IMR-90 (cell line): ENCODE measurements around the gene MB21D2. TPM values are rescaled to one million over a fixed set of nuclear protein-coding genes. Genes with fewer than 3 reads are reported as not detected.

Source experiments
- ATAC-seq: fragments of 200-7000 bp; cut with Tn5 transposase; 2 replicates; pipeline ENCODE4 v1.9.1; 2020; ENCODE audit warnings: low read depth, mild to moderate bottlenecking, moderate library complexity
- BruUV-seq: library from RNA; stranded (reverse); fragments of 400-500 nt; replicated peaks from 2 replicates; lab custom pipeline; 2021; lab: Mats Ljungman, UMichigan
- CTCF ChIA-PET: fragments of 300-600 bp; formaldehyde crosslinking; extraction: SDS; loops from one replicate; lab custom pipeline; 2021; ENCODE audit warnings: antibody characterized with exemption; lab: Yijun Ruan, JAX
- POLR2A ChIA-PET: fragments of 300-600 bp; sonication (Branson Sonifier 250); formaldehyde crosslinking; loops from one replicate; lab custom pipeline; 2022; ENCODE audit warnings: antibody characterized with exemption; ENCODE audit not compliant: unreplicated experiment; lab: Charles Lee
- DNase-seq: peaks from one replicate; pipeline ENCODE4 v3.0.0; 2013
- H2AFZ ChIP-seq: replicated peaks from 2 replicates; pipeline ENCODE3; 2013; ENCODE audit warnings: low read length, mild to moderate bottlenecking; ENCODE audit not compliant: poor library complexity
- H2AK5ac ChIP-seq: 2 replicates; pipeline ENCODE4 v1.6.1; 2013; ENCODE audit warnings: low read depth, low read length, inconsistent platforms
- H2AK9ac ChIP-seq: replicated peaks from 2 replicates; pipeline ENCODE3; 2013; ENCODE audit warnings: mild to moderate bottlenecking, low read depth, low read length, moderate library complexity; ENCODE audit not compliant: poor library complexity
- H2BK120ac ChIP-seq: 2 replicates; pipeline ENCODE4 v1.6.1; 2013; ENCODE audit warnings: low read depth, low read length, inconsistent platforms
- H2BK15ac ChIP-seq: 3 replicates; pipeline ENCODE4 v1.6.1; 2013; ENCODE audit warnings: low read depth, low read length, inconsistent platforms
- H2BK20ac ChIP-seq: 2 replicates; pipeline ENCODE4 v1.6.1; 2013; ENCODE audit warnings: low read depth, mild to moderate bottlenecking, inconsistent platforms, low read length, moderate library complexity
- H2BK5ac ChIP-seq: 2 replicates; pipeline ENCODE4 v1.6.1; 2013; ENCODE audit warnings: mild to moderate bottlenecking, low read depth, low read length, inconsistent platforms; ENCODE audit not compliant: poor library complexity, severe bottlenecking
- H3K14ac ChIP-seq: replicated peaks from 2 replicates; pipeline ENCODE4 v1.6.1; 2013; ENCODE audit warnings: low read depth, low read length, inconsistent platforms
- H3K18ac ChIP-seq: 2 replicates; pipeline ENCODE4 v1.6.1; 2013; ENCODE audit warnings: low read depth, low read length, control low read depth
- H3K23ac ChIP-seq: 2 replicates; pipeline ENCODE4 v1.6.1; 2013; ENCODE audit warnings: low read depth, low read length, inconsistent platforms
- H3K27ac ChIP-seq: 2 replicates; pipeline ENCODE4 v1.5.1; 2013; ENCODE audit warnings: mild to moderate bottlenecking, control low read depth, low read length; ENCODE audit not compliant: insufficient read depth
- H3K27me3 ChIP-seq: 2 replicates; pipeline ENCODE4 v1.6.1; 2013; ENCODE audit warnings: low read length; ENCODE audit not compliant: control insufficient read depth, insufficient read depth
- H3K36me3 ChIP-seq: 2 replicates; pipeline ENCODE4 v1.6.1; 2013; ENCODE audit warnings: low read length, mixed read lengths; ENCODE audit not compliant: control insufficient read depth, insufficient read depth
- H3K4ac ChIP-seq: 2 replicates; pipeline ENCODE4 v1.6.1; 2013; ENCODE audit warnings: low read depth, low read length, inconsistent platforms
- H3K4me1 ChIP-seq: 2 replicates; pipeline ENCODE4 v1.6.1; 2013; ENCODE audit warnings: low read length, mixed read lengths; ENCODE audit not compliant: control insufficient read depth, insufficient read depth
- H3K4me2 ChIP-seq: 2 replicates; pipeline ENCODE4 v1.6.1; 2013; ENCODE audit warnings: low read depth, mild to moderate bottlenecking, control low read depth, low read length, moderate library complexity
- H3K4me3 ChIP-seq: 2 replicates; pipeline ENCODE4 v1.5.1; 2013; ENCODE audit warnings: low read depth, mild to moderate bottlenecking, control low read depth, low read length, moderate library complexity; ENCODE audit not compliant: insufficient read depth
- H3K56ac ChIP-seq: 2 replicates; pipeline ENCODE4 v1.6.1; 2013; ENCODE audit warnings: low read length, inconsistent platforms; ENCODE audit not compliant: insufficient read depth; ENCODE audit errors: extremely low read depth
- H3K79me1 ChIP-seq, 2 experiments: 2 replicates each; pipeline ENCODE4 v1.6.1; 2013; ENCODE audit warnings: low read length in 2 of 2, inconsistent platforms in 1 of 2, low read depth in 1 of 2
- H3K9ac ChIP-seq: 2 replicates; pipeline ENCODE4 v1.6.1; 2013; ENCODE audit warnings: low read depth, low read length, control low read depth
- H3K9me1 ChIP-seq: 2 replicates; pipeline ENCODE4 v1.6.1; 2013; ENCODE audit warnings: low read length, inconsistent platforms; ENCODE audit not compliant: insufficient read depth
- H3K9me3 ChIP-seq: 2 replicates; pipeline ENCODE4 v1.6.1; 2013; ENCODE audit warnings: low read length; ENCODE audit not compliant: control insufficient read depth, insufficient read depth
- H4K20me1 ChIP-seq: 2 replicates; pipeline ENCODE4 v1.6.1; 2013; ENCODE audit warnings: low read length, inconsistent platforms; ENCODE audit not compliant: insufficient read depth
- H4K5ac ChIP-seq: 2 replicates; pipeline ENCODE4 v1.6.1; 2013; ENCODE audit warnings: mild to moderate bottlenecking, low read depth, low read length, control low read depth
- H4K8ac ChIP-seq, 2 experiments: 2 replicates each; pipeline ENCODE4 v1.6.1; 2013; ENCODE audit warnings: low read depth in 2 of 2, low read length in 2 of 2, control low read depth in 1 of 2, inconsistent platforms in 1 of 2
- H4K91ac ChIP-seq: 2 replicates; pipeline ENCODE4 v1.6.1; 2013; ENCODE audit warnings: low read depth, low read length, inconsistent platforms; ENCODE audit not compliant: insufficient read depth
- BHLHE40 ChIP-seq: fragments of 150-350 bp; IDR thresholded peaks from 2 replicates; pipeline ENCODE4 v1.6.1; 2016; ENCODE audit warnings: mild to moderate bottlenecking, low read depth, low read length
- CEBPB ChIP-seq: IDR thresholded peaks from 2 replicates; pipeline ENCODE4 v1.6.1; 2012; ENCODE audit warnings: low read depth, low read length, improper control_type of control experiment
- CHD1 ChIP-seq: IDR thresholded peaks from 2 replicates; pipeline ENCODE4 v1.6.1; 2012; ENCODE audit warnings: low read depth, low read length, improper control_type of control experiment
- FOS ChIP-seq: fragments of 150-350 bp; IDR thresholded peaks from 2 replicates; pipeline ENCODE4 v1.6.1; 2016; ENCODE audit warnings: low read depth, low read length
- MAZ ChIP-seq: IDR thresholded peaks from 2 replicates; pipeline ENCODE4 v1.6.1; 2012; ENCODE audit warnings: low read depth, mild to moderate bottlenecking, low read length, improper control_type of control experiment, moderate library complexity, borderline replicate concordance
- MXI1 ChIP-seq: IDR thresholded peaks from 2 replicates; pipeline ENCODE4 v1.6.1; 2012; ENCODE audit warnings: low read depth, mild to moderate bottlenecking, low read length, moderate library complexity, borderline replicate concordance
- NFE2L2 ChIP-seq: fragments of 150-350 bp; IDR thresholded peaks from 2 replicates; pipeline ENCODE4 v1.6.1; 2016; ENCODE audit warnings: low read depth, mild to moderate bottlenecking, low read length
- POLR2A ChIP-seq: IDR thresholded peaks from 2 replicates; pipeline ENCODE4 v1.6.1; 2012; ENCODE audit warnings: mild to moderate bottlenecking, low read depth, low read length
- RAD21 ChIP-seq: IDR thresholded peaks from 2 replicates; pipeline ENCODE4 v1.6.1; 2012; ENCODE audit warnings: low read length, improper control_type of control experiment
- RCOR1 ChIP-seq: IDR thresholded peaks from 2 replicates; pipeline ENCODE4 v1.6.1; 2012; ENCODE audit warnings: mild to moderate bottlenecking, low read length, improper control_type of control experiment; ENCODE audit not compliant: insufficient replicate concordance
- SMC3 ChIP-seq: fragments of 150-350 bp; IDR thresholded peaks from 2 replicates; pipeline ENCODE4 v1.6.1; 2016; ENCODE audit warnings: low read depth, mild to moderate bottlenecking, antibody characterized with exemption, low read length, moderate library complexity
- WGBS, 2 experiments: methylation state at CpG; one replicate each; pipeline versions ENCODE4 v1.1.5 to v1.1.7; 2013; ENCODE audit warnings: missing lambda C conversion rate in 2 of 2; ENCODE audit not compliant: insufficient read length in 1 of 2; ENCODE audit errors: extremely low coverage in 2 of 2; 5-methylcytosine and 5-hydroxymethylcytosine counted together
- dilution Hi-C: fragments of 300-500 bp; cut with HindIII; formaldehyde crosslinking; loops from one replicate; pipeline ENCODE4 v1.14.3; 2018; ENCODE audit warnings: low sequenced_read_pairs; ENCODE audit not compliant: unreplicated experiment
- in situ Hi-C: fragments of 300-500 bp; cut with MboI; formaldehyde crosslinking; loops from 3 replicates; pipeline ENCODE4 v1.14.3; 2019; ENCODE audit warnings: low sequenced_read_pairs, inconsistent platforms, mixed read lengths
- intact Hi-C: fragments of 100-400 bp; cut with micrococcal nuclease; formaldehyde crosslinking; loops from 2 replicates; pipeline ENCODE4 v1.10.0; 2022
- polyA plus RNA-seq, 3 experiments: library from polyadenylated mRNA; depleted of rRNA; stranded (reverse); fragments of >200 nt; gene quantifications; 2 replicates each; pipeline ENCODE4 v1.2.3, GENCODE V29; 2012; ENCODE audit warnings: low replicate concordance in 1 of 3
- total RNA-seq: library from RNA; depleted of rRNA; stranded (reverse); fragments of >200 nt; gene quantifications from 2 replicates; pipeline ENCODE4 v1.2.3, GENCODE V29; 2012
- TF ChIP-seq, protein P1 (sequence below): fragments of 150-350 bp; IDR thresholded peaks from 2 replicates; pipeline ENCODE4 v1.6.1; 2017; ENCODE audit warnings: mild to moderate bottlenecking, antibody characterized with exemption, low read length, low read depth
- TF ChIP-seq, protein P2 (sequence below): conservative IDR thresholded peaks from 2 replicates; pipeline ENCODE4 v1.5.1; 2012; ENCODE audit warnings: mild to moderate bottlenecking, low read depth, low read length, improper control_type of control experiment
- TF ChIP-seq, protein P3 (sequence below): fragments of 150-350 bp; IDR thresholded peaks from 2 replicates; pipeline ENCODE4 v1.6.1; 2016; ENCODE audit warnings: low read depth, mild to moderate bottlenecking, low read length, moderate library complexity, borderline replicate concordance

MB21D2 gene
- total and polyA plus RNA-seq, 2 of the 4 experiments (the other 2 are of a cell fraction) = 13.6 to 44.8 TPM

DNA sequence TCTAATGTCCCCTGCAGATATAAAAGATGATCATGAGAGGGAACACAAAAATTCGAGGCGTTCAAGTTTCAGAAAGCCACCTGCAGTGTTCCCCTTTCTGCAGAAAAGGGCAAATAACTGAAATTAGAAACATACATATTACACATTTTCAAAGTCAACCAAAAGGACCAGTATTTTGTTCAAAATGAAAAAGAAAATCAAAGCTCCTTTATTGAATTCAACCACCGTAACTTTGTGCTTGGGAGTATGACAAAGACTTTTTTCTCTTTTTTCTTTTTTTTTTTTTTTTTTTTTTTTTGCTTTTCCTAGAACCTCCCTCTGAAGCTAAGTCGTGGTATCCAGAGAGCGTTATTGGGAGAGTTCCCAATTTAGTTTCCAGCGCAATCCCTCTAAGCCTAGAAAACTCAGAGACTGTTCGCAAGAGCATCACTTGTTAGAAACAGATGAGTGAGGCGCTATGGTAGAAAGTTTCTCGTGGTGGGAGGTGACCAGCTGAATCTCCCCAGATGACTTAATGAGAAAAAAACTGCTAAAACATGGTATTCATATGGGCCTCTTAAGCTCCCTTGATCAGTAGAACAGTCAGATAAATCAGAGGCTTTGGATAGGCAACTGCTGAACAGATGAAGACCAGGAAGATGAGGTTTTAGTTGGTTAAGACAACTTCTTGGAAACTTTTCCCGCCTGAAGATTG is 77.4 kb downstream of the MB21D2 start:
- intact Hi-C loops (no loop called here), in situ Hi-C loops (no loop called here), dilution Hi-C loops (no loop called here)
- no TSS peak for BruUV-seq
- no peak overlapping the region for H4K91ac ChIP-seq
- H3K4me2 ChIP-seq = no peak overlapping the region
- no peak overlapping the region for H2AFZ ChIP-seq
- no peaks in the 10 kb centered on the region for H3K36me3 ChIP-seq
- CTCF ChIA-PET = interaction anchor here (0.8 kb wide), 1 partner anchor 201 kb away, joined by 3 read pairs; no protein-coding TSS in a partner anchor
- no peak overlapping the region for H3K23ac ChIP-seq
- no peak overlapping the region for H4K8ac ChIP-seq
- H3K27me3 ChIP-seq = no peaks in the 10 kb centered on the region
- TF ChIP-seq, protein P1, sequence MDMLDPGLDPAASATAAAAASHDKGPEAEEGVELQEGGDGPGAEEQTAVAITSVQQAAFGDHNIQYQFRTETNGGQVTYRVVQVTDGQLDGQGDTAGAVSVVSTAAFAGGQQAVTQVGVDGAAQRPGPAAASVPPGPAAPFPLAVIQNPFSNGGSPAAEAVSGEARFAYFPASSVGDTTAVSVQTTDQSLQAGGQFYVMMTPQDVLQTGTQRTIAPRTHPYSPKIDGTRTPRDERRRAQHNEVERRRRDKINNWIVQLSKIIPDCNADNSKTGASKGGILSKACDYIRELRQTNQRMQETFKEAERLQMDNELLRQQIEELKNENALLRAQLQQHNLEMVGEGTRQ = no peak
- TF ChIP-seq BHLHE40 = no peak
- TF ChIP-seq POLR2A = no peak
- TF ChIP-seq, protein P2, sequence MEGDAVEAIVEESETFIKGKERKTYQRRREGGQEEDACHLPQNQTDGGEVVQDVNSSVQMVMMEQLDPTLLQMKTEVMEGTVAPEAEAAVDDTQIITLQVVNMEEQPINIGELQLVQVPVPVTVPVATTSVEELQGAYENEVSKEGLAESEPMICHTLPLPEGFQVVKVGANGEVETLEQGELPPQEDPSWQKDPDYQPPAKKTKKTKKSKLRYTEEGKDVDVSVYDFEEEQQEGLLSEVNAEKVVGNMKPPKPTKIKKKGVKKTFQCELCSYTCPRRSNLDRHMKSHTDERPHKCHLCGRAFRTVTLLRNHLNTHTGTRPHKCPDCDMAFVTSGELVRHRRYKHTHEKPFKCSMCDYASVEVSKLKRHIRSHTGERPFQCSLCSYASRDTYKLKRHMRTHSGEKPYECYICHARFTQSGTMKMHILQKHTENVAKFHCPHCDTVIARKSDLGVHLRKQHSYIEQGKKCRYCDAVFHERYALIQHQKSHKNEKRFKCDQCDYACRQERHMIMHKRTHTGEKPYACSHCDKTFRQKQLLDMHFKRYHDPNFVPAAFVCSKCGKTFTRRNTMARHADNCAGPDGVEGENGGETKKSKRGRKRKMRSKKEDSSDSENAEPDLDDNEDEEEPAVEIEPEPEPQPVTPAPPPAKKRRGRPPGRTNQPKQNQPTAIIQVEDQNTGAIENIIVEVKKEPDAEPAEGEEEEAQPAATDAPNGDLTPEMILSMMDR = no peak
- no peak for TF ChIP-seq NFE2L2
- TF ChIP-seq RAD21 = no peak
- TF ChIP-seq CEBPB = no peak
- TF ChIP-seq, protein P3, sequence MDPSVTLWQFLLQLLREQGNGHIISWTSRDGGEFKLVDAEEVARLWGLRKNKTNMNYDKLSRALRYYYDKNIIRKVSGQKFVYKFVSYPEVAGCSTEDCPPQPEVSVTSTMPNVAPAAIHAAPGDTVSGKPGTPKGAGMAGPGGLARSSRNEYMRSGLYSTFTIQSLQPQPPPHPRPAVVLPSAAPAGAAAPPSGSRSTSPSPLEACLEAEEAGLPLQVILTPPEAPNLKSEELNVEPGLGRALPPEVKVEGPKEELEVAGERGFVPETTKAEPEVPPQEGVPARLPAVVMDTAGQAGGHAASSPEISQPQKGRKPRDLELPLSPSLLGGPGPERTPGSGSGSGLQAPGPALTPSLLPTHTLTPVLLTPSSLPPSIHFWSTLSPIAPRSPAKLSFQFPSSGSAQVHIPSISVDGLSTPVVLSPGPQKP = no peak
- TF ChIP-seq MXI1 = no peak
- TF ChIP-seq CHD1 = no peak
- TF ChIP-seq FOS = no peak
- TF ChIP-seq SMC3 = no peak
- TF ChIP-seq RCOR1 = no peak
- no peak for TF ChIP-seq MAZ
- H3K18ac ChIP-seq = no peak overlapping the region
- no peak overlapping the region for H3K4ac ChIP-seq
- no peak overlapping the region for H2BK120ac ChIP-seq
- no peak overlapping the region for H3K9ac ChIP-seq
- no peak overlapping the region for H2BK5ac ChIP-seq
- H2BK20ac ChIP-seq = no peak overlapping the region
- peaks cover 24% of the 10 kb centered on the region; the same call in 1 of the 2 replicates for H4K20me1 ChIP-seq
- POLR2A ChIA-PET = no interaction called here
- no peak overlapping the region for H3K27ac ChIP-seq
- H2AK9ac ChIP-seq = no peak overlapping the region
- ATAC-seq = no peak
- H2AK5ac ChIP-seq = no peak overlapping the region
- no peak overlapping the region for H4K5ac ChIP-seq
- H3K9me3 ChIP-seq = no peaks in the 10 kb centered on the region
- H3K9me1 ChIP-seq = peaks cover 15% of the 10 kb centered on the region
- DNase-seq = no peak
- H3K4me3 ChIP-seq = no peak overlapping the region
- H2BK15ac ChIP-seq = no peak overlapping the region
- H3K14ac ChIP-seq = no peak overlapping the region
- peaks cover 14% of the 10 kb centered on the region for H3K4me1 ChIP-seq
- H3K56ac ChIP-seq = no peak overlapping the region
- H3K79me1 ChIP-seq = peaks cover 45 to 78% of the 10 kb centered on the region in 2 experiments
- WGBS, 2 experiments = 80% methylated on average over 2 of the region's 10 CpGs; no CpG with 5 or more reads in 1 of the 2 experiments
